ENCODE measurements around the gene CEP170. TPM values are rescaled to one million over a fixed set of nuclear protein-coding genes. Genes with fewer than 3 reads are reported as not detected.

The CEP170 gene
- total and polyA plus RNA-seq, 2 experiments from 2014 or later = 93.1 to 104 TPM

DNA sequence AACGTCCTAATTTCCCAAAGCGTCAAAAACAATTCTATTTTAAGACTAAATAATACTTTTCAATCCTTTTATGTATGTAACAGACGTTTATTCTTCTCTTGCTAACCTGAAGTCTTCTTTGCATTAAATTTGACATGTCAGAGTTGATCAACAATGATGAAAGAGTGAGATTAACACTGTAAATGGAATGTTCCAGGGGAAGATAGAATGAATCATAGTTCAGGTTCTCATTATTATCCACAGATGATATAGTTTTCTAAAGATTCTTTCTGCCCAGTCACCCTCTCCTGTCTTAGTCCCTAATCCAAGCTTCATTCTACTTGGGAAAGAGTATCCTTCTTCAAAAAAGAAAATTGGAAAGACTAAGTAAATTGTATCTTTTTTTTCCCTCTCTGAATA, 39.6 kb upstream of the CEP170 start:
- DNase-seq (ENCODE audit: low spot score) (no peak), ATAC-seq (no peak)
- Histone ChIP-seq H3K27me3 (ENCODE audit: insufficient read depth) (no peaks in the 10 kb centered on the region), H3K4me2 (no peak overlapping the region), H2AFZ (no peak overlapping the region), H3K4me3 (no peak overlapping the region), H3K9me2 (ENCODE audit: insufficient read depth) (no peaks in the 10 kb centered on the region), H3K4me1 (ENCODE audit: insufficient read depth) (peaks cover 31% of the 10 kb centered on the region), H3K36me3 (ENCODE audit: insufficient read depth) (no peaks in the 10 kb centered on the region), H4K20me1 (replicated peaks; ENCODE audit: insufficient read depth) (no peaks in the 10 kb centered on the region), H3F3A (replicated peaks; ENCODE audit: low read depth) (no peaks in the 10 kb centered on the region), H3K27ac (ENCODE audit: low read depth) (no peak overlapping the region), H3K79me2 (replicated peaks; ENCODE audit: insufficient read depth) (no peaks in the 10 kb centered on the region)
- H3K27ac Mint-ChIP-seq = no peak overlapping the region
- H3K27me3 Mint-ChIP-seq (ENCODE audit: insufficient read depth, low read depth, poor library complexity) = peaks cover 11% of the 10 kb centered on the region
- no peaks in the 10 kb centered on the region; the same call in 2 of the 3 replicates for H3K9me3 Mint-ChIP-seq
- H3K36me3 Mint-ChIP-seq (ENCODE audit: low read depth) = no peaks in the 10 kb centered on the region
- no peak overlapping the region for H3K4me3 Mint-ChIP-seq
- peaks cover 29% of the 10 kb centered on the region for H3K4me1 Mint-ChIP-seq
- TF ChIP-seq ZNF114 (CRISPR knock-in tag; IDR thresholded peaks at IDR 0.05) = no peak

DNA sequence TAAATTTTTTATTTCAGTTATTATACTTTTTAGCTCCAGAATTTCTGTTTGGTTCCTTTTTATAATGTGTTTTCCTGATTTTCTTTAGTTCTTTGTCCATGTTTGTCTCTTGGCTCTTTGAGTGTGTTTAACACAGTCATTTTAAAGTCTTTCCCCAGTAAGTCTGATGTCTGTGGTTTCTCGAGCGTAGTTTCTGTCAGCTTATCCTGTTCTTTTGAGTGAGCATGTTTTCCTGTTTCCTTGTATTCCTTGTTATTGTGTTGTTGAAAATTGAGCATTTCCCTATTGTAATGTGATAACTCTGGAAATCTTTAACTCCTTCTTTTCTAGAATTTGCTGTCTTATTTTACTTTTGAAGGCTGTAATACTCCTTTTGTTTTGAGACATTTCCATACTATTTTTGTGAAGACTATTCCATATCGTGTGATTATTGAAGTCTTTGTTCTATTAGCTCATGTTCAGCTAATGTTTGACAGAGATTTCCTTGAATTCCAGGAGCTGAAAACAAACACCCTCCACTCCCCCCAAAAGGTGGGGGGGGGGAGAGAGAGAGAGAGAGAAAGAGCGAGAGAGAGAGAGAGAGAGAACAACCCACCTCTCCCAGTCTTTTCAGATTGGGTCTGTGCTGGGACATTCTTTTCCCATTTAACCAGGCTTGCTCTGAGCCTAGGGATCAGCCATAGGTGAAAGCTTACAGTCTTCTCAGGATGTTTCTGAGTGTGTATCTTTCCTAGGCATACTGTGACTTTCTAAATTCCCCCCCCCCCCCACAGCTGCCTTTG, 39.1 kb upstream of the CEP170 start:
- H3K9me3 Mint-ChIP-seq = no peaks in the 10 kb centered on the region
- H3K4me1 Mint-ChIP-seq = peaks cover 29% of the 10 kb centered on the region
- H3K4me1 ChIP-seq (ENCODE audit: insufficient read depth) = peaks cover 31% of the 10 kb centered on the region
- no peaks in the 10 kb centered on the region for H3K9me2 ChIP-seq (ENCODE audit: insufficient read depth)
- no peaks in the 10 kb centered on the region for H3K79me2 ChIP-seq (replicated peaks; ENCODE audit: insufficient read depth)
- ATAC-seq (peak; percentile 66), DNase-seq (ENCODE audit: low spot score) (peak; percentile 21)
- H3K36me3 Mint-ChIP-seq (ENCODE audit: low read depth) = no peaks in the 10 kb centered on the region
- H3K36me3 ChIP-seq (ENCODE audit: insufficient read depth) = no peaks in the 10 kb centered on the region
- no peak overlapping the region for H3K27ac ChIP-seq (ENCODE audit: low read depth)
- H4K20me1 ChIP-seq (replicated peaks; ENCODE audit: insufficient read depth) = no peaks in the 10 kb centered on the region
- H3K27me3 Mint-ChIP-seq (ENCODE audit: insufficient read depth, low read depth, poor library complexity) = peaks cover 10% of the 10 kb centered on the region
- peak overlapping the region; percentile 67 for H3K27ac Mint-ChIP-seq
- H3K4me3 ChIP-seq = no peak overlapping the region
- no peak overlapping the region for H3K4me3 Mint-ChIP-seq
- no peak overlapping the region for H2AFZ ChIP-seq
- H3F3A ChIP-seq (replicated peaks; ENCODE audit: low read depth) = no peaks in the 10 kb centered on the region
- no peaks in the 10 kb centered on the region for H3K27me3 ChIP-seq (ENCODE audit: insufficient read depth)
- H3K4me2 ChIP-seq = no peak overlapping the region
- TF ChIP-seq ZNF331 (CRISPR knock-in tag; IDR thresholded peaks at IDR 0.05; ENCODE audit: low read depth) = no peak
- no peak for TF ChIP-seq NANOG (IDR thresholded peaks at IDR 0.05; ENCODE audit: borderline replicate concordance)
- no peak for TF ChIP-seq CREB1 (CRISPR knock-in tag; IDR thresholded peaks at IDR 0.05; ENCODE audit: low read depth)
- no peak for TF ChIP-seq JUNB (IDR thresholded peaks at IDR 0.05; ENCODE audit: unreplicated experiment)
- TF ChIP-seq, protein P1, sequence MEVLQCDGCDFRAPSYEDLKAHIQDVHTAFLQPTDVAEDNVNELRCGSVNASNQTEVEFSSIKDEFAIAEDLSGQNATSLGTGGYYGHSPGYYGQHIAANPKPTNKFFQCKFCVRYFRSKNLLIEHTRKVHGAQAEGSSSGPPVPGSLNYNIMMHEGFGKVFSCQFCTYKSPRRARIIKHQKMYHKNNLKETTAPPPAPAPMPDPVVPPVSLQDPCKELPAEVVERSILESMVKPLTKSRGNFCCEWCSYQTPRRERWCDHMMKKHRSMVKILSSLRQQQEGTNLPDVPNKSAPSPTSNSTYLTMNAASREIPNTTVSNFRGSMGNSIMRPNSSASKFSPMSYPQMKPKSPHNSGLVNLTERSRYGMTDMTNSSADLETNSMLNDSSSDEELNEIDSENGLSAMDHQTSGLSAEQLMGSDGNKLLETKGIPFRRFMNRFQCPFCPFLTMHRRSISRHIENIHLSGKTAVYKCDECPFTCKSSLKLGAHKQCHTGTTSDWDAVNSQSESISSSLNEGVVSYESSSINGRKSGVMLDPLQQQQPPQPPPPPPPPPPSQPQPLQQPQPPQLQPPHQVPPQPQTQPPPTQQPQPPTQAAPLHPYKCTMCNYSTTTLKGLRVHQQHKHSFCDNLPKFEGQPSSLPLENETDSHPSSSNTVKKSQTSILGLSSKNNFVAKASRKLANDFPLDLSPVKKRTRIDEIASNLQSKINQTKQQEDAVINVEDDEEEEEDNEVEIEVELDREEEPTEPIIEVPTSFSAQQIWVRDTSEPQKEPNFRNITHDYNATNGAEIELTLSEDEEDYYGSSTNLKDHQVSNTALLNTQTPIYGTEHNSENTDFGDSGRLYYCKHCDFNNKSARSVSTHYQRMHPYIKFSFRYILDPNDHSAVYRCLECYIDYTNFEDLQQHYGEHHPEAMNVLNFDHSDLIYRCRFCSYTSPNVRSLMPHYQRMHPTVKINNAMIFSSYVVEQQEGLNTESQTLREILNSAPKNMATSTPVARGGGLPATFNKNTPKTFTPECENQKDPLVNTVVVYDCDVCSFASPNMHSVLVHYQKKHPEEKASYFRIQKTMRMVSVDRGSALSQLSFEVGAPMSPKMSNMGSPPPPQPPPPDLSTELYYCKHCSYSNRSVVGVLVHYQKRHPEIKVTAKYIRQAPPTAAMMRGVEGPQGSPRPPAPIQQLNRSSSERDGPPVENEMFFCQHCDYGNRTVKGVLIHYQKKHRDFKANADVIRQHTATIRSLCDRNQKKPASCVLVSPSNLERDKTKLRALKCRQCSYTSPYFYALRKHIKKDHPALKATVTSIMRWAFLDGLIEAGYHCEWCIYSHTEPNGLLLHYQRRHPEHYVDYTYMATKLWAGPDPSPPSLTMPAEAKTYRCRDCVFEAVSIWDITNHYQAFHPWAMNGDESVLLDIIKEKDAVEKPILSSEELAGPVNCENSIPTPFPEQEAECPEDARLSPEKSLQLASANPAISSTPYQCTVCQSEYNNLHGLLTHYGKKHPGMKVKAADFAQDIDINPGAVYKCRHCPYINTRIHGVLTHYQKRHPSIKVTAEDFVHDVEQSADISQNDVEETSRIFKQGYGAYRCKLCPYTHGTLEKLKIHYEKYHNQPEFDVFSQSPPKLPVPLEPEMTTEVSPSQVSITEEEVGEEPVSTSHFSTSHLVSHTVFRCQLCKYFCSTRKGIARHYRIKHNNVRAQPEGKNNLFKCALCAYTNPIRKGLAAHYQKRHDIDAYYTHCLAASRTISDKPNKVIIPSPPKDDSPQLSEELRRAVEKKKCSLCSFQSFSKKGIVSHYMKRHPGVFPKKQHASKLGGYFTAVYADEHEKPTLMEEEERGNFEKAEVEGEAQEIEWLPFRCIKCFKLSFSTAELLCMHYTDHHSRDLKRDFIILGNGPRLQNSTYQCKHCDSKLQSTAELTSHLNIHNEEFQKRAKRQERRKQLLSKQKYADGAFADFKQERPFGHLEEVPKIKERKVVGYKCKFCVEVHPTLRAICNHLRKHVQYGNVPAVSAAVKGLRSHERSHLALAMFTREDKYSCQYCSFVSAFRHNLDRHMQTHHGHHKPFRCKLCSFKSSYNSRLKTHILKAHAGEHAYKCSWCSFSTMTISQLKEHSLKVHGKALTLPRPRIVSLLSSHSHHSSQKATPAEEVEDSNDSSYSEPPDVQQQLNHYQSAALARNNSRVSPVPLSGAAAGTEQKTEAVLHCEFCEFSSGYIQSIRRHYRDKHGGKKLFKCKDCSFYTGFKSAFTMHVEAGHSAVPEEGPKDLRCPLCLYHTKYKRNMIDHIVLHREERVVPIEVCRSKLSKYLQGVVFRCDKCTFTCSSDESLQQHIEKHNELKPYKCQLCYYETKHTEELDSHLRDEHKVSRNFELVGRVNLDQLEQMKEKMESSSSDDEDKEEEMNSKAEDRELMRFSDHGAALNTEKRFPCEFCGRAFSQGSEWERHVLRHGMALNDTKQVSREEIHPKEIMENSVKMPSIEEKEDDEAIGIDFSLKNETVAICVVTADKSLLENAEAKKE (CRISPR knock-in tag; IDR thresholded peaks at IDR 0.05) = no peak
- no peak for TF ChIP-seq EZH2phosphoT487 (IDR thresholded peaks at IDR 0.05; ENCODE audit: unreplicated experiment)
- no peak for TF ChIP-seq POLR2AphosphoS5 (IDR thresholded peaks at IDR 0.05; ENCODE audit: low read depth)
- TF ChIP-seq EZH2 (IDR thresholded peaks at IDR 0.05; ENCODE audit: low read depth, unreplicated experiment) = no peak
- TF ChIP-seq, protein P2, sequence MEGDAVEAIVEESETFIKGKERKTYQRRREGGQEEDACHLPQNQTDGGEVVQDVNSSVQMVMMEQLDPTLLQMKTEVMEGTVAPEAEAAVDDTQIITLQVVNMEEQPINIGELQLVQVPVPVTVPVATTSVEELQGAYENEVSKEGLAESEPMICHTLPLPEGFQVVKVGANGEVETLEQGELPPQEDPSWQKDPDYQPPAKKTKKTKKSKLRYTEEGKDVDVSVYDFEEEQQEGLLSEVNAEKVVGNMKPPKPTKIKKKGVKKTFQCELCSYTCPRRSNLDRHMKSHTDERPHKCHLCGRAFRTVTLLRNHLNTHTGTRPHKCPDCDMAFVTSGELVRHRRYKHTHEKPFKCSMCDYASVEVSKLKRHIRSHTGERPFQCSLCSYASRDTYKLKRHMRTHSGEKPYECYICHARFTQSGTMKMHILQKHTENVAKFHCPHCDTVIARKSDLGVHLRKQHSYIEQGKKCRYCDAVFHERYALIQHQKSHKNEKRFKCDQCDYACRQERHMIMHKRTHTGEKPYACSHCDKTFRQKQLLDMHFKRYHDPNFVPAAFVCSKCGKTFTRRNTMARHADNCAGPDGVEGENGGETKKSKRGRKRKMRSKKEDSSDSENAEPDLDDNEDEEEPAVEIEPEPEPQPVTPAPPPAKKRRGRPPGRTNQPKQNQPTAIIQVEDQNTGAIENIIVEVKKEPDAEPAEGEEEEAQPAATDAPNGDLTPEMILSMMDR (conservative IDR thresholded peaks at IDR 0.05; ENCODE audit: low read depth in 2 of 2) = no peak
- TF ChIP-seq, protein P3, sequence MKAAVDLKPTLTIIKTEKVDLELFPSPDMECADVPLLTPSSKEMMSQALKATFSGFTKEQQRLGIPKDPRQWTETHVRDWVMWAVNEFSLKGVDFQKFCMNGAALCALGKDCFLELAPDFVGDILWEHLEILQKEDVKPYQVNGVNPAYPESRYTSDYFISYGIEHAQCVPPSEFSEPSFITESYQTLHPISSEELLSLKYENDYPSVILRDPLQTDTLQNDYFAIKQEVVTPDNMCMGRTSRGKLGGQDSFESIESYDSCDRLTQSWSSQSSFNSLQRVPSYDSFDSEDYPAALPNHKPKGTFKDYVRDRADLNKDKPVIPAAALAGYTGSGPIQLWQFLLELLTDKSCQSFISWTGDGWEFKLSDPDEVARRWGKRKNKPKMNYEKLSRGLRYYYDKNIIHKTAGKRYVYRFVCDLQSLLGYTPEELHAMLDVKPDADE (IDR thresholded peaks at IDR 0.05) = no peak

All from GM23338 (cell line).